H1 (cell line): ENCODE measurements around the gene PSME2. TPM values are rescaled to one million over a fixed set of nuclear protein-coding genes. Genes with fewer than 3 reads are reported as not detected.

Experiments used
- CTCF ChIA-PET: fragments of 300-600 bp; sonication (Branson Sonifier 250); formaldehyde crosslinking; loops from one replicate; lab custom pipeline; 2021; ENCODE audit not compliant: partially characterized antibody; lab: Charles Lee
- POLR2A ChIA-PET: fragments of 300-600 bp; sonication (Branson Sonifier 250); formaldehyde crosslinking; loops from one replicate; lab custom pipeline; 2021; ENCODE audit warnings: inconsistent platforms; ENCODE audit not compliant: partially characterized antibody; lab: Charles Lee
- DNase-seq, 2 experiments: peaks; one replicate each; pipeline versions ENCODE4 v3.0.0 to v3.0.0-alpha.2; 2010 to 2022; ENCODE audit warnings: low spot score in 2 of 2, low read depth in 1 of 2, mixed read lengths in 1 of 2
- FAIRE-seq: peaks from 2 replicates; lab custom pipeline; 2011; peaks lifted over from hg19 to GRCh38; lab: Jason Lieb, UNC
- H2AFZ ChIP-seq: 2 replicates; pipeline ENCODE4 v1.8.1; 2012; ENCODE audit warnings: low read length, inconsistent platforms
- H2AK5ac ChIP-seq: 2 replicates; pipeline ENCODE4 v1.6.1; 2013; ENCODE audit warnings: low read depth, low read length
- H2BK120ac ChIP-seq: replicated peaks from 2 replicates; pipeline ENCODE3; 2013; ENCODE audit warnings: low read depth, low read length, inconsistent platforms
- H2BK12ac ChIP-seq: 2 replicates; pipeline ENCODE4 v1.6.1; 2013; ENCODE audit warnings: low read depth, low read length
- H2BK15ac ChIP-seq: 2 replicates; pipeline ENCODE4 v1.6.1; 2013; ENCODE audit warnings: low read length
- H2BK20ac ChIP-seq: 2 replicates; pipeline ENCODE4 v1.6.1; 2013; ENCODE audit warnings: low read length
- H2BK5ac ChIP-seq: 2 replicates; pipeline ENCODE4 v1.6.1; 2013; ENCODE audit warnings: low read depth, low read length
- H3K14ac ChIP-seq: 2 replicates; pipeline ENCODE4 v1.6.1; 2013; ENCODE audit warnings: inconsistent platforms; ENCODE audit not compliant: insufficient read length
- H3K18ac ChIP-seq: 2 replicates; pipeline ENCODE4 v1.6.1; 2013; ENCODE audit warnings: low read length; ENCODE audit errors: extremely low read depth
- H3K23ac ChIP-seq: 2 replicates; pipeline ENCODE4 v1.6.1; 2013; ENCODE audit warnings: inconsistent platforms; ENCODE audit not compliant: insufficient read length
- H3K23me2 ChIP-seq: 2 replicates; pipeline ENCODE4 v1.6.1; 2013; ENCODE audit warnings: low read depth, low read length
- H3K27ac ChIP-seq: 2 replicates; pipeline ENCODE4 v1.6.1; 2011; ENCODE audit warnings: low read depth, low read length, inconsistent platforms
- H3K27me3 ChIP-seq, 4 experiments: replicated peaks in 1 of 4; 1 replicate in 1 of 4; 2 replicates in 3 of 4; pipeline versions ENCODE4 v1.6.1 to v1.8.1; 2011 to 2013; ENCODE audit warnings: low read length in 3 of 4, mild to moderate bottlenecking in 3 of 4, inconsistent platforms in 2 of 4, mixed read lengths in 2 of 4, moderate library complexity in 1 of 4; ENCODE audit not compliant: control insufficient read depth in 3 of 4, insufficient read depth in 3 of 4; ENCODE audit errors: extremely low read depth in 1 of 4
- H3K36me3 ChIP-seq, 4 experiments: 2 replicates each; pipeline versions ENCODE4 v1.6.1 to v1.8.1; 2011 to 2013; ENCODE audit warnings: mild to moderate bottlenecking in 4 of 4, low read length in 3 of 4, moderate library complexity in 2 of 4, control low read depth in 1 of 4, inconsistent platforms in 1 of 4; ENCODE audit not compliant: insufficient read depth in 4 of 4, control insufficient read depth in 2 of 4
- H3K4ac ChIP-seq: replicated peaks from 2 replicates; pipeline ENCODE3; 2013; ENCODE audit warnings: low read length, low read depth, mixed read lengths, inconsistent platforms; ENCODE audit not compliant: insufficient read length
- H3K4me1 ChIP-seq, 4 experiments: replicated peaks in 1 of 4; 1 replicate in 1 of 4; 2 replicates in 3 of 4; pipeline versions ENCODE4 v1.6.1 to v1.8.1; 2011 to 2013; ENCODE audit warnings: low read length in 3 of 4, inconsistent platforms in 2 of 4, mixed read lengths in 1 of 4; ENCODE audit not compliant: insufficient read depth in 4 of 4, control insufficient read depth in 3 of 4
- H3K4me2 ChIP-seq, 2 experiments: 2 replicates each; pipeline versions ENCODE4 v1.6.1 to v1.8.1; 2011 to 2013; ENCODE audit warnings: low read depth in 2 of 2, low read length in 2 of 2, control low read depth in 1 of 2, inconsistent platforms in 1 of 2, mild to moderate bottlenecking in 1 of 2; ENCODE audit not compliant: insufficient read depth in 1 of 2
- H3K4me3 ChIP-seq, 4 experiments: fragments of 200-600, 300-600 bp in 1 of 4; sonication (generic), shearing (Covaris generic), sonication (Bioruptor Twin) in 1 of 4; 2 replicates each; pipeline versions ENCODE4 v1.5.1 to v1.8.1; 2011 to 2016; ENCODE audit warnings: low read length in 4 of 4, low read depth in 3 of 4, control low read depth in 2 of 4, inconsistent platforms in 2 of 4, mild to moderate bottlenecking in 2 of 4, mixed read lengths in 1 of 4, moderate library complexity in 1 of 4; ENCODE audit not compliant: insufficient read depth in 2 of 4; ENCODE audit errors: extremely low read depth in 1 of 4
- H3K56ac ChIP-seq: replicated peaks from 2 replicates; pipeline ENCODE3; 2013; ENCODE audit warnings: low read depth, mild to moderate bottlenecking, mixed read lengths, low read length, inconsistent platforms; ENCODE audit not compliant: insufficient read length
- H3K79me1 ChIP-seq: 2 replicates; pipeline ENCODE4 v1.6.1; 2013; ENCODE audit warnings: low read depth, low read length, control low read depth
- H3K79me2 ChIP-seq, 2 experiments: 2 replicates each; pipeline versions ENCODE4 v1.6.1 to v1.8.1; 2012 to 2013; ENCODE audit warnings: low read length in 2 of 2, mild to moderate bottlenecking in 2 of 2, inconsistent platforms in 1 of 2; ENCODE audit not compliant: insufficient read depth in 2 of 2, control insufficient read depth in 1 of 2
- H3K9ac ChIP-seq, 4 experiments: replicated peaks in 1 of 4; 1 replicate in 1 of 4; 2 replicates in 3 of 4; pipeline versions ENCODE4 v1.6.1 to v1.8.1; 2011 to 2013; ENCODE audit warnings: low read depth in 3 of 4, low read length in 3 of 4, control low read depth in 2 of 4, mild to moderate bottlenecking in 2 of 4, moderate library complexity in 2 of 4, inconsistent platforms in 1 of 4; ENCODE audit errors: extremely low read depth in 1 of 4
- H3K9me3 ChIP-seq, 2 experiments: 2 replicates each; pipeline versions ENCODE4 v1.6.1 to v1.8.1; 2012 to 2013; ENCODE audit warnings: mild to moderate bottlenecking in 2 of 2, moderate library complexity in 2 of 2, control low read depth in 1 of 2, inconsistent platforms in 1 of 2, low read depth in 1 of 2, low read length in 1 of 2, mixed read lengths in 1 of 2; ENCODE audit not compliant: insufficient read depth in 2 of 2
- H4K20me1 ChIP-seq, 2 experiments: replicated peaks in 1 of 2; 2 replicates each; pipeline versions ENCODE3 to v1.8.1; 2011 to 2013; ENCODE audit warnings: inconsistent platforms in 2 of 2, low read length in 2 of 2, mild to moderate bottlenecking in 1 of 2; ENCODE audit not compliant: insufficient read depth in 2 of 2, control insufficient read depth in 1 of 2
- H4K5ac ChIP-seq: 2 replicates; pipeline ENCODE4 v1.6.1; 2013; ENCODE audit warnings: low read length, low read depth, mixed read lengths, inconsistent platforms; ENCODE audit not compliant: insufficient read length
- H4K8ac ChIP-seq: 2 replicates; pipeline ENCODE4 v1.8.0; 2013; ENCODE audit warnings: mild to moderate bottlenecking, moderate library complexity, low read length, inconsistent platforms; ENCODE audit not compliant: insufficient read depth; ENCODE audit errors: extremely low read depth
- H4K91ac ChIP-seq: replicated peaks from 2 replicates; pipeline ENCODE3; 2013; ENCODE audit warnings: low read length, mixed read lengths, inconsistent platforms; ENCODE audit not compliant: insufficient read length
- CBX5 ChIP-seq: fragments of 300-800, 300-1000 bp; sonication (generic); IDR thresholded peaks from 2 replicates; pipeline ENCODE4 v1.7.1; 2016; ENCODE audit warnings: antibody characterized with exemption, low read length, low read depth
- EP300 ChIP-seq, 2 experiments: IDR thresholded peaks; 1 replicate in 1 of 2; 2 replicates in 1 of 2; pipeline ENCODE4 v1.6.1; 2011 to 2012; ENCODE audit warnings: low read depth in 2 of 2, low read length in 2 of 2, mild to moderate bottlenecking in 2 of 2, borderline replicate concordance in 1 of 2, inconsistent platforms in 1 of 2, moderate library complexity in 1 of 2
- HDAC6 ChIP-seq: IDR thresholded peaks from one replicate; pipeline ENCODE4 v1.7.1; 2012; ENCODE audit warnings: low read depth, mild to moderate bottlenecking, inconsistent platforms, low read length, moderate library complexity
- JUND ChIP-seq: IDR thresholded peaks from 2 replicates; pipeline ENCODE4 v1.6.1; 2011; ENCODE audit warnings: mild to moderate bottlenecking, improper control_type of control experiment, low read length
- KDM1A ChIP-seq: fragments of 200-600, 300-600 bp; sonication (generic); IDR thresholded peaks from 2 replicates; pipeline ENCODE4 v1.7.1; 2016; ENCODE audit warnings: mild to moderate bottlenecking, low read length, borderline replicate concordance
- MAFK ChIP-seq: IDR thresholded peaks from 2 replicates; pipeline ENCODE4 v1.6.1; 2012; ENCODE audit warnings: low read depth, mild to moderate bottlenecking, improper control_type of control experiment, low read length
- PHF8 ChIP-seq: fragments of 200-600 bp; sonication (generic); conservative IDR thresholded peaks from 2 replicates; pipeline ENCODE4 v1.7.1; 2012; ENCODE audit warnings: low read depth, mild to moderate bottlenecking, inconsistent platforms, low read length, moderate library complexity
- SIN3A ChIP-seq, 2 experiments: IDR thresholded peaks in 1 of 2; conservative IDR thresholded peaks in 1 of 2; 2 replicates each; pipeline ENCODE4 v1.6.1; 2011 to 2012; ENCODE audit warnings: low read length in 2 of 2, improper control_type of control experiment in 1 of 2, low read depth in 1 of 2, mild to moderate bottlenecking in 1 of 2
- SIRT6 ChIP-seq: IDR thresholded peaks from one replicate; pipeline ENCODE4 v1.7.1; 2012; ENCODE audit warnings: low read length, inconsistent platforms
- SIX5 ChIP-seq: IDR thresholded peaks from 2 replicates; pipeline ENCODE4 v1.6.1; 2011; ENCODE audit warnings: mild to moderate bottlenecking, low read depth, low read length
- SUZ12 ChIP-seq: fragments of 200-600 bp; sonication (generic); IDR thresholded peaks from 2 replicates; pipeline ENCODE4 v1.6.1; 2012; ENCODE audit warnings: mild to moderate bottlenecking, inconsistent platforms, low read length, moderate library complexity, mixed read lengths
- WGBS, 2 experiments: shearing (Covaris generic) in 1 of 2; methylation state at CpG; one replicate each; pipeline versions ENCODE4 v1.1.6 to v1.1.7; 2013 to 2015; ENCODE audit warnings: low lambda C conversion rate in 2 of 2, mixed read lengths in 2 of 2, inconsistent platforms in 1 of 2, low coverage in 1 of 2, missing lambda C conversion rate in 1 of 2; ENCODE audit not compliant: insufficient replicate concordance in 2 of 2, insufficient coverage in 1 of 2, insufficient read length in 1 of 2; ENCODE audit errors: extremely low coverage in 1 of 2, missing lambda C conversion rate in 1 of 2; 5-methylcytosine and 5-hydroxymethylcytosine counted together
- polyA plus RNA-seq, 7 experiments: library from polyadenylated mRNA; depleted of rRNA in 3 of 7; stranded (reverse) in 5 of 7; unstranded in 2 of 7; fragments of >200 nt in 5 of 7; fragments of 200-250 nt in 2 of 7; gene quantifications; 1 replicate in 5 of 7; 2 replicates in 1 of 7; 4 replicates in 1 of 7; pipeline versions ENCODE4 v1.2.1 to v1.2.3, GENCODE V29; 2011 to 2013; ENCODE audit warnings: missing spikeins in 2 of 7, mixed read lengths in 2 of 7
- total RNA-seq: library from RNA; stranded (reverse); fragmentation: NEBNext Ultra II Directional; extraction: Animal tissue kit (Norgen Biotek cat#: 25700); gene quantifications from 2 replicates; pipeline ENCODE4 v1.2.1, GENCODE V29; 2021

PSME2 gene
- total and polyA plus RNA-seq, 2 of the 8 experiments (the other 6 are each of a cell fraction or from before 2014, with no cell fraction given): 71.8 to 111 TPM

GRCh38 chr14:24098927-24099813, 47.2 kb downstream of the PSME2 start:
- Histone ChIP-seq H4K20me1 (peaks cover 7 to 11% of the 10 kb centered on the region in 2 experiments), H2BK15ac (no peak overlapping the region), H2BK12ac (no peak overlapping the region), H3K36me3 (peaks cover 9 to 70% (median 43%) of the 10 kb centered on the region in 4 experiments; a peak in 7 of 8 replicates), H2AK5ac (no peak overlapping the region), H3K9me3 (peaks cover 0 to 3% of the 10 kb centered on the region in 2 experiments; a peak in 3 of 4 replicates), H3K9ac (no peak overlapping the region), H3K4ac (no peak overlapping the region), H3K4me1 (peaks cover 0 to 9% (median 6%) of the 10 kb centered on the region in 4 experiments; a peak in 6 of 7 replicates), H3K18ac (no peak overlapping the region), H3K14ac (no peak overlapping the region), H2BK120ac (no peak overlapping the region), H4K91ac (no peak overlapping the region), H2BK5ac (no peak overlapping the region), H3K4me2 (no peak overlapping the region), H4K5ac (no peak overlapping the region), H3K27me3 (no peaks in the 10 kb centered on the region), H4K8ac (no peak overlapping the region; the same call in 1 of the 2 replicates), H3K23ac (no peak overlapping the region), H3K79me2 (peaks cover 0 to 21% of the 10 kb centered on the region in 2 experiments; a peak in 2 of 4 replicates), H3K79me1 (peaks cover 5% of the 10 kb centered on the region), H2AFZ (no peak overlapping the region), H3K27ac (no peak overlapping the region), H2BK20ac (no peak overlapping the region), H3K23me2 (peaks cover 8% of the 10 kb centered on the region), H3K4me3 (no peak overlapping the region), H3K56ac (no peak overlapping the region)
- no peak for DNase-seq
- ChIA-PET POLR2A (interaction anchor here (0.8 to 23.9 kb wide), 9 partner anchors 6 to 44 kb away, joined by 3 to 626 read pairs (median 5); partner anchors contain the start of genes CPNE6, DCAF11, EMC9 and NRL), CTCF (interaction anchor here (0.9 to 12.8 kb wide), 3 partner anchors 7 to 41 kb away, joined by 3 to 160 read pairs (median 3); no protein-coding TSS in a partner anchor)
- 96% methylated on average over 16 of the region's 17 CpGs; no CpG with 5 or more reads in 1 of the 2 experiments for WGBS, 2 experiments
- no peak for FAIRE-seq
- TF ChIP-seq PHF8 (no peak), SIRT6 (no peak), EP300 (IDR thresholded peaks at IDR 0.05; ENCODE audit: borderline replicate concordance in 1 of 2, low read depth in 2 of 2, low read length in 2 of 2) (no peak), SIN3A (conservative IDR thresholded peaks at IDR 0.05 in 1 of 2, IDR thresholded peaks at IDR 0.05 in 1 of 2; ENCODE audit: low read depth in 1 of 2, low read length in 2 of 2) (no peak), MAFK (no peak), SIX5 (no peak), HDAC6 (no peak), CBX5 (no peak), SUZ12 (no peak), KDM1A (no peak), JUND (no peak)
